ENCODE data around the gene ARHGAP32. TPM values are rescaled to one million over a fixed set of nuclear protein-coding genes. Genes with fewer than 3 reads are reported as not detected.

The ARHGAP32 gene
- total RNA-seq, 1 donor from 2014 or later, result 50.8 TPM

DNA sequence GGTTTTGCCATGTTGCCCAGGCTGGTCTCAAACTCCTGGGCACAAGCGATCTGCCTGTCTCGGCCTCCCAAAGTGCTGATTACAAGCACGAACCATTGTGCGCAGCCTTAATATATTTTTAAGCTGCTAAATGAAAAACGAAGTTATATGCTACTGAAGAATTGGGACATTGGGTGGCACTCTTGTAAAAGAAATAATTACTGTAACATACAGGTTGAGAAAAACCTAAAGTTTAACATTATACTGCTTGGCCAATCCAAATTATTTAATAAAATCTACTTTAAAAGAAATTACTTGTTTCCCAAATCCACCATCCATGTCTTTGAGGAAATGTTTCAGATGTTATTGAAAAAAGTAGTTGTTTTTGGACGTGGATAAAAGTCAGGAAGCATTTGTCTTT, 37.9 kb upstream of the ARHGAP32 start:
- H3K27me3 ChIP-seq (ENCODE audit: control insufficient read depth, insufficient read depth, low read length), result no peaks in the 10 kb centered on the region
- no peaks in the 10 kb centered on the region for H3K36me3 ChIP-seq (ENCODE audit: control insufficient read depth, insufficient read depth, low read length)
- no peak overlapping the region for H3K4me3 ChIP-seq (ENCODE audit: low read depth, low read length)
- DNase-seq (ENCODE audit: low read depth) (no peak), FAIRE-seq (no peak)
- TF ChIP-seq CTCF (IDR thresholded peaks at IDR 0.05; ENCODE audit: insufficient read depth, low read length, severe bottlenecking), result no peak

DNA sequence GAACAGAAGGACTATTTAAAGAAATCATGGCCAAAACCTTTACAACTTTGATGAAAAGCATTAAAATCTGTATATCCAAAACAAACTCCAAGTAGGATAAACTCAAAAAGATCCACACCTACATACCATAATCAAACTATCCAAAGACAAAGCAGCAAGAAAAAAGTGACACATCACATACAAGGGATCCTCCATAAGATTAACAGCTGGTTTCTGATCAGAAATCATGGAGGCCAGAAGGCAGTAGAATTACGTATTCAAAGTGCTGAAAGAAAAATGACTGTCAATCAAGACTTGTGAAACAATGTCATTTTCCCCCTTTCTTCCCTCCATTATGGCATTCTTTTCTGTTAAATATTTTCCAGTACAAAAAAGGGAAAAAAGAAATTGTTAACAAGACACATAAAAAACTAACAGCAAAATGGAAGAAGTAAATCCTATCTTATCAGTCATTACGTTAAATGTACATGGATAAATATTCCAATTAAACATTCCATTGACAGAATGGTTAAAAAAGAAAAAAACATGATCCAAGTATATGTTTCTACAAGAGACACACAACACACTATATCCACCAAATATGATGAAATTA, 34.2 kb upstream of the ARHGAP32 start:
- no peak for FAIRE-seq
- Histone ChIP-seq H3K27me3 (ENCODE audit: control insufficient read depth, insufficient read depth, low read length) (no peaks in the 10 kb centered on the region), H3K36me3 (ENCODE audit: control insufficient read depth, insufficient read depth, low read length) (no peaks in the 10 kb centered on the region), H3K4me3 (ENCODE audit: low read depth, low read length) (no peak overlapping the region)
- TF ChIP-seq CTCF (IDR thresholded peaks at IDR 0.05; ENCODE audit: insufficient read depth, low read length, severe bottlenecking), result no peak
- no peak for DNase-seq (ENCODE audit: low read depth)

- no peaks in the 10 kb centered on the region for H3K36me3 ChIP-seq (ENCODE audit: control insufficient read depth, insufficient read depth, low read length)
- FAIRE-seq (no peak), DNase-seq (ENCODE audit: low read depth) (peak; percentile 93)
- no peak for TF ChIP-seq CTCF (IDR thresholded peaks at IDR 0.05; ENCODE audit: insufficient read depth, low read length, severe bottlenecking)
- H3K27me3 ChIP-seq (ENCODE audit: control insufficient read depth, insufficient read depth, low read length), result no peaks in the 10 kb centered on the region
- no peak overlapping the region for H3K4me3 ChIP-seq (ENCODE audit: low read depth, low read length)
Measured at GRCh38 chr11:129225190-129225589, 33.1 kb upstream of the ARHGAP32 start.

DNA sequence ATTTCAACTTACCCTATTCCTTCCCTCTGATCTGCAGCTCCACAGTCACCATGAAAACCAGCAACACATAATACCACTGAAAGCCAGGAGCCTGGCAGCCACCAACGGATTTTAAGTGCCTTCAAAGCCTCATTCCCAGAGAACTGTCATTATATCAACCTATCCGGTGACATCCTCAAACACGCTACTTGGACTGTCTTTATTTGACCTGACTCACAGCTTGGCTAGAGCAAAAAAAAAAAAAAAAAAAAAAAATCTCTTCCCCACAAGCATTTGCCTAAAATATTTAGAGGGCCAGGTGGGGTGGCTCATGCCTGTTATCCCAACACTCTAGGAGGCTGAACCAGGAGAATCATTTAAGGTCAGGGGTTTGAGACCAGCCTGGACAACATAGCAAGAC, 32.4 kb upstream of the ARHGAP32 start:
- DNase-seq (ENCODE audit: low read depth) (peak; percentile 15), FAIRE-seq (no peak)
- Histone ChIP-seq H3K27me3 (ENCODE audit: control insufficient read depth, insufficient read depth, low read length) (no peaks in the 10 kb centered on the region), H3K36me3 (ENCODE audit: control insufficient read depth, insufficient read depth, low read length) (no peaks in the 10 kb centered on the region), H3K4me3 (ENCODE audit: low read depth, low read length) (no peak overlapping the region)
- no peak for TF ChIP-seq CTCF (IDR thresholded peaks at IDR 0.05; ENCODE audit: insufficient read depth, low read length, severe bottlenecking)

- no peak overlapping the region for H3K4me3 ChIP-seq (ENCODE audit: low read depth, low read length)
- FAIRE-seq (no peak), DNase-seq (ENCODE audit: low read depth) (peak; percentile 59)
- H3K27me3 ChIP-seq (ENCODE audit: control insufficient read depth, insufficient read depth, low read length), result no peaks in the 10 kb centered on the region
- no peaks in the 10 kb centered on the region for H3K36me3 ChIP-seq (ENCODE audit: control insufficient read depth, insufficient read depth, low read length)
- no peak for TF ChIP-seq CTCF (IDR thresholded peaks at IDR 0.05; ENCODE audit: insufficient read depth, low read length, severe bottlenecking)
Measured at GRCh38 chr11:129223701-129224149, 31.6 kb upstream of the ARHGAP32 start.

DNA sequence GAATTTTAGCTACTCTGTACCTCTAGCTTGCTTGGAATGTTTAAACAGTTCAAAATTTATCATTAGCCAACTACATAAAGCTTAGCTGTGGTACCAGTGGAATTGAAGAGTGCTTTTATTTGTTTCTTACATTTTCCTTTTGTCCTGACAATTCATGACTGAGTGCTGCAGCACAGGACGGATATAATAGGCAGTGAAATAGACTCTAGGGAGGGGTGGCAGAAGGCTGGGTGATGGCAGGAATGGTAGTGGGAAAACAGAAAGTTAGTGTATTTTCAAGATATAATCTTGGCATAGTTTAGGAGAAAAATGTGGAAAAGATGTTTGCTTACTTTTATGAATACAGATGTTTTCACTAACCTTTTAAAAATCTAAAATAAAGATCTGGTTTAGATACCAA, 31.1 kb upstream of the ARHGAP32 start:
- Histone ChIP-seq H3K27me3 (ENCODE audit: control insufficient read depth, insufficient read depth, low read length) (no peaks in the 10 kb centered on the region), H3K4me3 (ENCODE audit: low read depth, low read length) (no peak overlapping the region), H3K36me3 (ENCODE audit: control insufficient read depth, insufficient read depth, low read length) (no peaks in the 10 kb centered on the region)
- no peak for TF ChIP-seq CTCF (IDR thresholded peaks at IDR 0.05; ENCODE audit: insufficient read depth, low read length, severe bottlenecking)
- FAIRE-seq (no peak), DNase-seq (ENCODE audit: low read depth) (no peak)
